HL-60 (cell line): ENCODE results near the gene CLIC4.

Experiments
- POLR2AphosphoS5 ChIP-seq: IDR thresholded peaks from 2 replicates; pipeline ENCODE4 v1.6.1; 2012; ENCODE audit warnings: low read depth
- TF ChIP-seq, protein P1 (sequence below): IDR thresholded peaks from one replicate; pipeline ENCODE4 v1.5.1; 2011; ENCODE audit warnings: low read length, control low read depth, inconsistent platforms; ENCODE audit not compliant: insufficient read depth
- TF ChIP-seq, protein P2 (sequence below): IDR thresholded peaks from 2 replicates; pipeline ENCODE4 v1.6.1; 2012; ENCODE audit warnings: low read depth; ENCODE audit not compliant: insufficient replicate concordance

DNA sequence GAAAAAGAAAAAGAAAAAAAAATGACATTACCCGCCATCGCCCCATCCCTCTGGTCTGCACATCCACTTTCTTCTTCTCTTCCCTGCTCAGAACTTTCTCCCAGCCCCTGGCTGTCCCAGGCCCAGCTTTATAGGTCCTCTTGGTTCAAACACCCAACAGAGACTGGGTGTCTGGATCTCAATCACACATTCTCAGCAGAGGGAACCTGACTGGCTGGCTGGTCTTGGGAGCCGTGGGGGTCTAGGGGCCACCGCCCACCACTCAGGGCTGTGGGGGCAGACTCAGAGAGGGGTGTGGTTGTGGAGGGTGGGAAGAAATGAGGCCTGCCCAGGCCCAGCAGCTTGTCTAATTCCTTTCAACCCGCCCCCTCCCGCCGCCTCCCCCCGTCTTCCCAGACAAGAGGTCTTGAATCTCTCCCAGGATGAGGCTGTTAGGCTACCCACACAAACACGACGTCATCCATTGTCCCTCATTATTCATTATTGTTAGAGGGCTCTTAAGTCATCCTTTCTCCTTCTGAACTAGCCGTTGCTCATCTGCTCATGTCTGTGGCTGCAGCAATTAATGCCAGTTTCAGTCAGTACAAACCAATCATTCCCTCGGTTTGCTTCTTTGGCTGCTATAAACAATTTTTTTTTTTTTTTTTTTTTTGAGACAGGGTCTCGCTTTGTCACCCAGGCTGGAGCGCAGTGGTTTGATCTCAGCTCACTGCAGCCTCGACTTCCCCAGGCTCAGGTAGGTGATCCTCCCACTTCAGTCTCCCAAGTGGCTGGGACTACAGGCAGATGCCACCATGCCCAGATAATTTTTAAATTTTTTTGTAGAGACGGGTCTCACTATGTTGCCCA lies 40.6 kb upstream of the CLIC4 start:
- TF ChIP-seq, protein P1, sequence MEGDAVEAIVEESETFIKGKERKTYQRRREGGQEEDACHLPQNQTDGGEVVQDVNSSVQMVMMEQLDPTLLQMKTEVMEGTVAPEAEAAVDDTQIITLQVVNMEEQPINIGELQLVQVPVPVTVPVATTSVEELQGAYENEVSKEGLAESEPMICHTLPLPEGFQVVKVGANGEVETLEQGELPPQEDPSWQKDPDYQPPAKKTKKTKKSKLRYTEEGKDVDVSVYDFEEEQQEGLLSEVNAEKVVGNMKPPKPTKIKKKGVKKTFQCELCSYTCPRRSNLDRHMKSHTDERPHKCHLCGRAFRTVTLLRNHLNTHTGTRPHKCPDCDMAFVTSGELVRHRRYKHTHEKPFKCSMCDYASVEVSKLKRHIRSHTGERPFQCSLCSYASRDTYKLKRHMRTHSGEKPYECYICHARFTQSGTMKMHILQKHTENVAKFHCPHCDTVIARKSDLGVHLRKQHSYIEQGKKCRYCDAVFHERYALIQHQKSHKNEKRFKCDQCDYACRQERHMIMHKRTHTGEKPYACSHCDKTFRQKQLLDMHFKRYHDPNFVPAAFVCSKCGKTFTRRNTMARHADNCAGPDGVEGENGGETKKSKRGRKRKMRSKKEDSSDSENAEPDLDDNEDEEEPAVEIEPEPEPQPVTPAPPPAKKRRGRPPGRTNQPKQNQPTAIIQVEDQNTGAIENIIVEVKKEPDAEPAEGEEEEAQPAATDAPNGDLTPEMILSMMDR: no peak
- no peak for TF ChIP-seq POLR2AphosphoS5
- TF ChIP-seq, protein P2, sequence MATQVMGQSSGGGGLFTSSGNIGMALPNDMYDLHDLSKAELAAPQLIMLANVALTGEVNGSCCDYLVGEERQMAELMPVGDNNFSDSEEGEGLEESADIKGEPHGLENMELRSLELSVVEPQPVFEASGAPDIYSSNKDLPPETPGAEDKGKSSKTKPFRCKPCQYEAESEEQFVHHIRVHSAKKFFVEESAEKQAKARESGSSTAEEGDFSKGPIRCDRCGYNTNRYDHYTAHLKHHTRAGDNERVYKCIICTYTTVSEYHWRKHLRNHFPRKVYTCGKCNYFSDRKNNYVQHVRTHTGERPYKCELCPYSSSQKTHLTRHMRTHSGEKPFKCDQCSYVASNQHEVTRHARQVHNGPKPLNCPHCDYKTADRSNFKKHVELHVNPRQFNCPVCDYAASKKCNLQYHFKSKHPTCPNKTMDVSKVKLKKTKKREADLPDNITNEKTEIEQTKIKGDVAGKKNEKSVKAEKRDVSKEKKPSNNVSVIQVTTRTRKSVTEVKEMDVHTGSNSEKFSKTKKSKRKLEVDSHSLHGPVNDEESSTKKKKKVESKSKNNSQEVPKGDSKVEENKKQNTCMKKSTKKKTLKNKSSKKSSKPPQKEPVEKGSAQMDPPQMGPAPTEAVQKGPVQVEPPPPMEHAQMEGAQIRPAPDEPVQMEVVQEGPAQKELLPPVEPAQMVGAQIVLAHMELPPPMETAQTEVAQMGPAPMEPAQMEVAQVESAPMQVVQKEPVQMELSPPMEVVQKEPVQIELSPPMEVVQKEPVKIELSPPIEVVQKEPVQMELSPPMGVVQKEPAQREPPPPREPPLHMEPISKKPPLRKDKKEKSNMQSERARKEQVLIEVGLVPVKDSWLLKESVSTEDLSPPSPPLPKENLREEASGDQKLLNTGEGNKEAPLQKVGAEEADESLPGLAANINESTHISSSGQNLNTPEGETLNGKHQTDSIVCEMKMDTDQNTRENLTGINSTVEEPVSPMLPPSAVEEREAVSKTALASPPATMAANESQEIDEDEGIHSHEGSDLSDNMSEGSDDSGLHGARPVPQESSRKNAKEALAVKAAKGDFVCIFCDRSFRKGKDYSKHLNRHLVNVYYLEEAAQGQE: no peak
